Keratinocyte (primary cell): ENCODE measurements around the gene PLCH2.

ENCODE experiments used
- CTCF ChIP-seq, 3 experiments: IDR thresholded peaks in 1 of 3; conservative IDR thresholded peaks in 1 of 3; optimal IDR thresholded peaks in 1 of 3; 2 replicates in 2 of 3; 3 replicates in 1 of 3; pipeline versions ENCODE3 to v1.5.1; 2011; ENCODE audit warnings: low read length in 3 of 3, mild to moderate bottlenecking in 3 of 3, moderate library complexity in 2 of 3, control low read depth in 1 of 3, inconsistent platforms in 1 of 3; ENCODE audit not compliant: insufficient read depth in 2 of 3; ENCODE audit errors: extremely low read depth in 1 of 3
- EZH2 ChIP-seq: IDR thresholded peaks from one replicate; pipeline ENCODE4 v1.6.1; 2012; ENCODE audit warnings: inconsistent platforms, mild to moderate bottlenecking, low read length, moderate library complexity

GRCh38 chr1:2435746-2436355 lies 40.2 kb upstream of the PLCH2 start:
- TF ChIP-seq CTCF (optimal IDR thresholded peaks at IDR 0.05 in 1 of 3, IDR thresholded peaks at IDR 0.05 in 1 of 3, conservative IDR thresholded peaks at IDR 0.05 in 1 of 3; ENCODE audit: extremely low read depth in 1 of 3, insufficient read depth in 2 of 3, low read length in 3 of 3): no peak
- no peak for TF ChIP-seq EZH2
